K562 (cell line): ENCODE measurements around the gene TENM3.

Experiments
- FOXO4 ChIP-seq: fragments of 450-650 bp; formaldehyde crosslinking; IDR thresholded peaks from 2 replicates; pipeline ENCODE4 v1.4.0; 2020; ENCODE audit warnings: mild to moderate bottlenecking, moderate library complexity
- KDM1A ChIP-seq, 2 experiments: fragments of 450-650 bp; IDR thresholded peaks; 2 replicates each; pipeline ENCODE4 v1.6.1; 2016; ENCODE audit warnings: mild to moderate bottlenecking in 2 of 2
- ZFX ChIP-seq: sonication (generic); formaldehyde crosslinking; IDR thresholded peaks from 2 replicates; pipeline ENCODE4 v1.8.0; 2022; ENCODE audit warnings: mild to moderate bottlenecking, missing genetic modification reagents, moderate library complexity

DNA sequence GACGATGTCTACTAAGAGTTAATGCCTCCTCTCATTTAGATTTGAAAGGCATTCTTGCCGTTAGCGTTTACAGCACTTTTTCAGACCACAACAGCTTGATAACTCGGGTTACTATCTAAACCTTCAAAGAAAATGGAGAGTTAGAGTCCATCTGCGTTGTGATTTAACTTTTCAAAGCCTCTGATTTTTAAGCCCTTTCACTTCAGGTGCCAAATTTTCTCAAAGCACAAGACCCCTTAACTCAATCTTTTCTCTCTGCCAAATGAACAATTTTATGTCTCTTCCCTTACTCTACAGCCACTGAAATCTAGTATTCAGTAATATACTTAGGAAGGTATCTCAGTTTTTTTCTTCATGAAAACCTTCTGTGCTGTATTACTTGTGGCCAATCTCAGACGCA, 310.5 kb downstream of the TENM3 start:
- TF ChIP-seq ZFX (no peak), FOXO4 (CRISPR knock-in tag) (no peak), KDM1A (IDR thresholded peaks at IDR 0.05) (no peak)
